ENCODE measurements around the gene DOCK3. TPM values are rescaled to one million over a fixed set of nuclear protein-coding genes. Genes with fewer than 3 reads are reported as not detected.
"Not testable (repeated sequence)": the region's sequence is repeated elsewhere in the genome, so short reads cannot be mapped to it uniquely, and the experiment has no call there.

Gene DOCK3
- polyA plus RNA-seq, 2 donors: 0.93 to 2.8 TPM

DNA sequence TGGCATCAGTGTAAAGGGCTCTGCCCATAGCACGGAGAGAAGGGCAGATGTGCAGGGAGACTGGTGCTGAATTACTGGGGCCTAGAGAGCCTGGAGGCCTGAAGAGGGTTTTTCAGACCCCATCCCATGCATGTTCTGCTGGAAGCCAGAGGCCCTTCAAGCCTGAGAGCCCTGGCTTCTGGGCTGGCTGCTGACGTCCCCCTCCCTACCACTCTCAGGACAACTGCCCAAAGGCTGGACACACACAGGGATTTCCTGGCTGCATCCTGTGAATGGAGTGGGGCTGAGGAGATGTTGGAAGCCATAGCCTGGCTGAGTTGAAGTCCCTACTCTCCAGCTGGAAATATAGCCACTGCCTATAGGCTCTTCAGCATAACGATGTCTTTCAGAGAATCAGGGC, 16.9 kb upstream of the DOCK3 start:
- no peaks in the 10 kb centered on the region for H3K27me3 ChIP-seq (ENCODE audit: control insufficient read depth in 1 of 2, insufficient read depth in 2 of 2, low read length in 2 of 2)
- WGBS, 2 donors: 92 to 95% methylated on average over 3 of the region's 3 CpGs
- no peaks in the 10 kb centered on the region for H3K9me3 ChIP-seq (ENCODE audit: control insufficient read depth in 2 of 2, insufficient read depth in 1 of 2, low read depth in 1 of 2, low read length in 1 of 2)
- H3K36me3 ChIP-seq (ENCODE audit: control insufficient read depth in 2 of 2, insufficient read depth in 2 of 2, low read length in 1 of 2): no peaks in the 10 kb centered on the region
- H3K4me1 ChIP-seq (ENCODE audit: control insufficient read depth in 2 of 2, insufficient read depth in 2 of 2, low read length in 1 of 2): no peaks in the 10 kb centered on the region
- no peak overlapping the region for H3K27ac ChIP-seq (ENCODE audit: low read depth in 2 of 2, low read length in 1 of 2)
- no peak overlapping the region for H3K4me3 ChIP-seq (ENCODE audit: low read depth in 1 of 2, low read length in 2 of 2)

DNA sequence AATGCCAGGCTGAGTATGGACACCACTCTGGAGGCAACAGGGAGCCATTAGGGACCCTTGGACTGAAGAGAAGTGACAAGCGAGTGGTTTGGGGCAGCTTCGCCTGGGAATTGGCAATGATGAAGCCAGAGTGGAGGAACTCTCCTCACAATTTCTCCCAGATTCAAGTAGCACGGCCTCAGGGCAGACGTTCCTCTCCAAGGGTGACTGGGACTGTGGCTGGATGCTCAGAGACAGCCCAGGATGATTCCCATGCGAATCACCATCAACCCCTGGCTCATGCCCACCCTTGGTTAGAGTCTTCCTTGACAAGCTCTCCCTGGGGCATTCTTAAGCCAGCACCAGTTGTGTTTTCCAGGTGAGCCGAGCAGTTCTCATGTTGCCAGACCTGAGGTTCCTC, 16.3 kb upstream of the DOCK3 start:
- no peaks in the 10 kb centered on the region for H3K27me3 ChIP-seq (ENCODE audit: control insufficient read depth in 1 of 2, insufficient read depth in 2 of 2, low read length in 2 of 2)
- no peaks in the 10 kb centered on the region for H3K4me1 ChIP-seq (ENCODE audit: control insufficient read depth in 2 of 2, insufficient read depth in 2 of 2, low read length in 1 of 2)
- H3K36me3 ChIP-seq (ENCODE audit: control insufficient read depth in 2 of 2, insufficient read depth in 2 of 2, low read length in 1 of 2): no peaks in the 10 kb centered on the region
- H3K4me3 ChIP-seq (ENCODE audit: low read depth in 1 of 2, low read length in 2 of 2): no peak overlapping the region
- no peak overlapping the region for H3K27ac ChIP-seq (ENCODE audit: low read depth in 2 of 2, low read length in 1 of 2)
- 84 to 90% methylated on average over 6 of the region's 6 CpGs for WGBS, 2 donors
- no peaks in the 10 kb centered on the region for H3K9me3 ChIP-seq (ENCODE audit: control insufficient read depth in 2 of 2, insufficient read depth in 1 of 2, low read depth in 1 of 2, low read length in 1 of 2)

GRCh38 chr3:50658831-50659230, 15.9 kb upstream of the DOCK3 start:
- no peaks in the 10 kb centered on the region for H3K36me3 ChIP-seq (ENCODE audit: control insufficient read depth in 2 of 2, insufficient read depth in 2 of 2, low read length in 1 of 2)
- WGBS, 2 donors: 82 to 92% methylated on average over 3 of the region's 3 CpGs
- H3K27ac ChIP-seq (ENCODE audit: low read depth in 2 of 2, low read length in 1 of 2): no peak overlapping the region
- no peaks in the 10 kb centered on the region for H3K27me3 ChIP-seq (ENCODE audit: control insufficient read depth in 1 of 2, insufficient read depth in 2 of 2, low read length in 2 of 2)
- H3K4me3 ChIP-seq (ENCODE audit: low read depth in 1 of 2, low read length in 2 of 2): no peak overlapping the region
- no peaks in the 10 kb centered on the region for H3K4me1 ChIP-seq (ENCODE audit: control insufficient read depth in 2 of 2, insufficient read depth in 2 of 2, low read length in 1 of 2)
- H3K9me3 ChIP-seq (ENCODE audit: control insufficient read depth in 2 of 2, insufficient read depth in 1 of 2, low read depth in 1 of 2, low read length in 1 of 2): no peaks in the 10 kb centered on the region

GRCh38 chr3:50660386-50660785, 14.3 kb upstream of the DOCK3 start:
- Histone ChIP-seq H3K9me3 (ENCODE audit: control insufficient read depth in 2 of 2, insufficient read depth in 1 of 2, low read depth in 1 of 2, low read length in 1 of 2) (no peaks in the 10 kb centered on the region), H3K36me3 (ENCODE audit: control insufficient read depth in 2 of 2, insufficient read depth in 2 of 2, low read length in 1 of 2) (no peaks in the 10 kb centered on the region), H3K27ac (ENCODE audit: low read depth in 2 of 2, low read length in 1 of 2) (no peak overlapping the region), H3K4me3 (ENCODE audit: low read depth in 1 of 2, low read length in 2 of 2) (no peak overlapping the region), H3K27me3 (ENCODE audit: control insufficient read depth in 1 of 2, insufficient read depth in 2 of 2, low read length in 2 of 2) (no peaks in the 10 kb centered on the region), H3K4me1 (ENCODE audit: control insufficient read depth in 2 of 2, insufficient read depth in 2 of 2, low read length in 1 of 2) (no peaks in the 10 kb centered on the region)
- whole genome bisulfite sequencing, 2 donors: 87 to 91% methylated on average over 10 of the region's 10 CpGs

DNA sequence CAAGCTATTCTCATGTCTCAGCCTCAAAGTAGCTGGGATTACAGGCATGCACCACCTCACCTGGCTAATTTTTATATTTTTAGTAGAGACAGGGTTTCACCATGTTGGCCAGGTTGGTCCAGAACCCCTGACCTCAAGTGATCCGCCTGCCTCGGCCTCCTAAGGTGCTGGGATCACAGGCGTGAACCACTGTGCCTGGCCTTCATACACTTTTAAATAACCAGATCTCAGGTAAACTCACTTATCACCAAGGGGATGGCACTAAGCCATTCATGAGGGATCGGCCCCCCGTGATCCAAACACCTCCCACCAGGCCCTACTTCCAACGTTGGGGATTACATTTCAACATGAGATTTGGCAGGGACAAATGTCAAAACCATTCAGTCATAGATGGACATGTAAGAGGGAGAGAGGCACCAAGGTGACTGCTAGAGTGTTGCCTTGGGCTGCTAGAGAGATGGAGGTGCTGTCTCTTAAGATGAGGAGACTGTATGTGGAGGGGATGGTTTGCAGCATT, 13.3 kb upstream of the DOCK3 start:
- Histone ChIP-seq H3K36me3 (ENCODE audit: control insufficient read depth in 2 of 2, insufficient read depth in 2 of 2, low read length in 1 of 2) (no peaks in the 10 kb centered on the region), H3K4me1 (ENCODE audit: control insufficient read depth in 2 of 2, insufficient read depth in 2 of 2, low read length in 1 of 2) (no peaks in the 10 kb centered on the region), H3K27me3 (ENCODE audit: control insufficient read depth in 1 of 2, insufficient read depth in 2 of 2, low read length in 2 of 2) (no peaks in the 10 kb centered on the region), H3K4me3 (ENCODE audit: low read depth in 1 of 2, low read length in 2 of 2) (no peak overlapping the region), H3K9me3 (ENCODE audit: control insufficient read depth in 2 of 2, insufficient read depth in 1 of 2, low read depth in 1 of 2, low read length in 1 of 2) (no peaks in the 10 kb centered on the region), H3K27ac (ENCODE audit: low read depth in 2 of 2, low read length in 1 of 2) (no peak overlapping the region)
- 76 to 78% methylated on average over 6 of the region's 6 CpGs for WGBS, 2 donors

DNA sequence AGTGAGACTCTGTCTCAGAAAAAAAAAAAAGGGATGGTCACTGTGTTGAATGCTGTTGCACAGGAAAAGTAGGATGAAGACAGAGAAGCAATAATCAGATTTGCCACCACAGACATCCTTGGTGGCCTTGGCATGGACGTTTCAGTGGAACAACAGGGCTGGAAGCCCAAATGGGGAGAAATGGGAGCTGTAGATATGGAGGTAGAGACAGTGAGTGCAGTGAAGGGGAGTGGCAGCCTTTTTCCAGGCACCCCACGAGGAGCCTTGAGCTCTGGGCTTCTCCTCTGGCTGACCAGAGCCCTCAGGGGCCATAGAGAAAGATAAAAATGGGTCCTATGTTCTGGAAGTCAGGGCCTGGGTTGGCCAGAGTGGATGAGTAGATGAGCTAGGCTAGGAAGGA, 12.3 kb upstream of the DOCK3 start:
- no peaks in the 10 kb centered on the region for H3K36me3 ChIP-seq (ENCODE audit: control insufficient read depth in 2 of 2, insufficient read depth in 2 of 2, low read length in 1 of 2)
- no peak overlapping the region for H3K4me3 ChIP-seq (ENCODE audit: low read depth in 1 of 2, low read length in 2 of 2)
- H3K27me3 ChIP-seq (ENCODE audit: control insufficient read depth in 1 of 2, insufficient read depth in 2 of 2, low read length in 2 of 2): no peaks in the 10 kb centered on the region
- no peaks in the 10 kb centered on the region for H3K4me1 ChIP-seq (ENCODE audit: control insufficient read depth in 2 of 2, insufficient read depth in 2 of 2, low read length in 1 of 2)
- WGBS, 2 donors: 38 to 39% methylated on average over 2 of the region's 2 CpGs
- no peaks in the 10 kb centered on the region for H3K9me3 ChIP-seq (ENCODE audit: control insufficient read depth in 2 of 2, insufficient read depth in 1 of 2, low read depth in 1 of 2, low read length in 1 of 2)
- no peak overlapping the region for H3K27ac ChIP-seq (ENCODE audit: low read depth in 2 of 2, low read length in 1 of 2)

DNA sequence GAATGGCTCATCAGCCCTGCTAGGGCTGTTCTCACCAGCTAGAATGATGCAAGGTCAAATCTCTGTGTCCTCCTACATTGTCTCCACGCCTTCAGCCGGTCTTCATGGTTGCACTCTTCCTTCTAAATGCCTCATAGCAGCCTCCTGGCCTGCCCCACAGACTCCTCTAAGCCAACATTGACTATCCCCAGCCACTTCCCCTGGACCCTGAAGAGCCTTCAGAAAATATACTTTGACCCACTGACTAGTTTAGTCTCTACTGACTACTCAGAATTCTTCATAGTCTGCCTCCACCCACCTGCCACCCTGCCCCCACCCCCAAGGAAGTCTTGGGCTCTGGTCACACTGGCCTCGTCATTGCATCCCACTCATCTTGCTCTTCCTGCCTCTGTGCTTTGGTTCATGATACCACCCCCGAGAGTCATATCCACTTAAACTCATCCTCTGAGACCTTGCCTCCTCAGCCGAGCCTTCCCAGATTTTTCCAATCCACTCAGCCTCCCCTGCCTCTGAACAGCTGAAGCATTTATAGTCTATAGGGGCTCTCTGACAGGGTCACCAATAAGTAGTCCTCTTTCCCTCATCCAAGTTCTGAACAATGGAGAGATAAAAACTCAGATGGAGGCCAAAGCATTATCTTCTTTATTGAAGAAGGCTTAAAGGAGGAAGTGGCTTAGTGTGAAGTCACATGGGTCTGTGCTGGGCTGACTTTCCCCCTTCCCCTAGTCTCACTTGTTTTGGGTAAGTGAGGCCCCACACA, 9.5 kb upstream of the DOCK3 start:
- H3K4me1 ChIP-seq (ENCODE audit: control insufficient read depth in 2 of 2, insufficient read depth in 2 of 2, low read length in 1 of 2): no peaks in the 10 kb centered on the region
- no peak overlapping the region for H3K27ac ChIP-seq (ENCODE audit: low read depth in 2 of 2, low read length in 1 of 2)
- no peaks in the 10 kb centered on the region for H3K9me3 ChIP-seq (ENCODE audit: control insufficient read depth in 2 of 2, insufficient read depth in 1 of 2, low read depth in 1 of 2, low read length in 1 of 2)
- no peaks in the 10 kb centered on the region for H3K36me3 ChIP-seq (ENCODE audit: control insufficient read depth in 2 of 2, insufficient read depth in 2 of 2, low read length in 1 of 2)
- H3K4me3 ChIP-seq (ENCODE audit: low read depth in 1 of 2, low read length in 2 of 2): no peak overlapping the region
- no peaks in the 10 kb centered on the region for H3K27me3 ChIP-seq (ENCODE audit: control insufficient read depth in 1 of 2, insufficient read depth in 2 of 2, low read length in 2 of 2)
- WGBS, 2 donors: 81 to 84% methylated on average over 5 of the region's 5 CpGs

GRCh38 chr3:50665841-50666115, 8.9 kb upstream of the DOCK3 start:
- H3K4me1 ChIP-seq (ENCODE audit: control insufficient read depth in 2 of 2, insufficient read depth in 2 of 2, low read length in 1 of 2); H3K4me3 ChIP-seq (ENCODE audit: low read depth in 1 of 2, low read length in 2 of 2); H3K27me3 ChIP-seq (ENCODE audit: control insufficient read depth in 1 of 2, insufficient read depth in 2 of 2, low read length in 2 of 2); H3K27ac ChIP-seq (ENCODE audit: low read depth in 2 of 2, low read length in 1 of 2); H3K9me3 ChIP-seq (ENCODE audit: control insufficient read depth in 2 of 2, insufficient read depth in 1 of 2, low read depth in 1 of 2, low read length in 1 of 2); H3K36me3 ChIP-seq (ENCODE audit: control insufficient read depth in 2 of 2, insufficient read depth in 2 of 2, low read length in 1 of 2): not testable (repeated sequence)
- 86 to 87% methylated on average over 9 of the region's 9 CpGs for WGBS, 2 donors

DNA sequence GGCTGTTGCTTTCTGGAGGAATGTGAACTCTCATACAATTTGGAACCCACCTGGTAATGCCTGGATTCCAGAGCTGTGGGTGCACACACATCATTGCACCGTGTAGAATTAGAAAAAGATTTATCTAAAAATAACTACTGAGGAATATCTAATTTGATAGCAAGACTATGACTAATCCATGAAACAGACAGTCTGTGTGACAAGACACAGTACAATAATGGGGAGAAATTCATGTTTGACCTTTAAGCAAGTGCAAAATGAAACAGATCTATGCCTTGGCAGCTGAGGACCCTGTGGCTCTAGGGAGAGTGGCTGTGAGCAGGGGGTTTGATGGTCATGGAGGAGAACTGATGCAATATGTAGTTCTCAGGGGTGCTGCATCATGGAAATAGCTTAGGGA, 7.9 kb upstream of the DOCK3 start:
- H3K27me3 ChIP-seq (ENCODE audit: control insufficient read depth in 1 of 2, insufficient read depth in 2 of 2, low read length in 2 of 2): no peaks in the 10 kb centered on the region
- H3K4me1 ChIP-seq (ENCODE audit: control insufficient read depth in 2 of 2, insufficient read depth in 2 of 2, low read length in 1 of 2): no peaks in the 10 kb centered on the region
- no peak overlapping the region for H3K27ac ChIP-seq (ENCODE audit: low read depth in 2 of 2, low read length in 1 of 2)
- no peaks in the 10 kb centered on the region for H3K9me3 ChIP-seq (ENCODE audit: control insufficient read depth in 2 of 2, insufficient read depth in 1 of 2, low read depth in 1 of 2, low read length in 1 of 2)
- H3K4me3 ChIP-seq (ENCODE audit: low read depth in 1 of 2, low read length in 2 of 2): no peak overlapping the region
- no peaks in the 10 kb centered on the region for H3K36me3 ChIP-seq (ENCODE audit: control insufficient read depth in 2 of 2, insufficient read depth in 2 of 2, low read length in 1 of 2)
- 26 to 34% methylated on average over 1 of the region's 1 CpG for WGBS, 2 donors

DNA sequence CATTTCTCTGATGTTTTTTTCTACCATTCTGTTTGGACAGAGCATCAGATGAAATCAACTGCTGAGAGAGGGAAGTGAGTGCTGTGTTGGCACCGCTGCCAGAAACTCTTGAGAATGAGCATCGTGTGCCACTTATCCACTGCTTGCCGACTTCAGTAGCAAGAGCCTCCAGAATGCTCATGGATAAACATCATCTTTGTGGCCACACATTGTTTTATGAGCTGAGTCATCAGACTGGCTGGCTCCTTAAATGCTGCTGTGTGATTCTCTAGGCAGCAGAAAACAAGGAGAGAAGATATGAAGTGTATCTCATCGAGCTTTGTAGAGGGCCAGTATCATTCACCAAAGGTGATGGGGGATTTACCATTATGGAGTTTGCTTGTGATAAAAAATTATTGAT, 3.4 kb upstream of the DOCK3 start:
- Histone ChIP-seq H3K36me3 (ENCODE audit: control insufficient read depth in 2 of 2, insufficient read depth in 2 of 2, low read length in 1 of 2) (no peaks in the 10 kb centered on the region), H3K4me3 (ENCODE audit: low read depth in 1 of 2, low read length in 2 of 2) (no peak overlapping the region), H3K27me3 (ENCODE audit: control insufficient read depth in 1 of 2, insufficient read depth in 2 of 2, low read length in 2 of 2) (peaks cover under 1 to 7% of the 10 kb centered on the region in 2 donors), H3K9me3 (ENCODE audit: control insufficient read depth in 2 of 2, insufficient read depth in 1 of 2, low read depth in 1 of 2, low read length in 1 of 2) (no peaks in the 10 kb centered on the region), H3K4me1 (ENCODE audit: control insufficient read depth in 2 of 2, insufficient read depth in 2 of 2, low read length in 1 of 2) (no peaks in the 10 kb centered on the region), H3K27ac (ENCODE audit: low read depth in 2 of 2, low read length in 1 of 2) (no peak overlapping the region)
- 73 to 75% methylated on average over 4 of the region's 4 CpGs for WGBS, 2 donors

Measured in esophagus (tissue), 2 donors.